ENCODE measurements around the gene ISL2. TPM values are rescaled to one million over a fixed set of nuclear protein-coding genes. Genes with fewer than 3 reads are reported as not detected.

The ISL2 gene
- total RNA-seq, 2 experiments from 2014 or later: 0.54 to 0.82 TPM

- ChIA-PET POLR2A (no interaction called here), CTCF (interaction anchor here (0.6 kb wide), 1 partner anchor 92 kb away, joined by 4 read pairs; no protein-coding TSS in a partner anchor)
- no peak overlapping the region for H3K27ac Mint-ChIP-seq
- peaks cover 15% of the 10 kb centered on the region for H3K4me1 Mint-ChIP-seq
- peaks cover 11% of the 10 kb centered on the region for H3K36me3 Mint-ChIP-seq (ENCODE audit: low read depth)
- peaks cover 38% of the 10 kb centered on the region for H3K27me3 Mint-ChIP-seq
- H3K4me3 Mint-ChIP-seq: no peak overlapping the region
- no peak for DNase-seq
- no peaks in the 10 kb centered on the region for H3K9me3 Mint-ChIP-seq
Observed at GRCh38 chr15:76349301-76350070, 12.9 kb downstream of the ISL2 start.

- Mint-ChIP-seq H3K4me1 (no peaks in the 10 kb centered on the region), H3K36me3 (ENCODE audit: low read depth) (no peaks in the 10 kb centered on the region), H3K9me3 (no peaks in the 10 kb centered on the region), H3K4me3 (no peak overlapping the region), H3K27ac (no peak overlapping the region), H3K27me3 (peaks cover 14% of the 10 kb centered on the region)
- no peak for DNase-seq
- ChIA-PET POLR2A (no interaction called here), CTCF (no interaction called here)
Observed at GRCh38 chr15:76353023-76353577, 16.5 kb downstream of the ISL2 start.

GRCh38 chr15:76353903-76354302, 17.3 kb downstream of the ISL2 start:
- peaks cover 8% of the 10 kb centered on the region for H3K27me3 Mint-ChIP-seq
- ChIA-PET POLR2A (no interaction called here), CTCF (interaction anchor here (1.5 kb wide), 1 partner anchor 9 kb away, joined by 3 read pairs; no protein-coding TSS in a partner anchor)
- no peak overlapping the region for H3K27ac Mint-ChIP-seq
- H3K36me3 Mint-ChIP-seq (ENCODE audit: low read depth): no peaks in the 10 kb centered on the region
- DNase-seq: no peak
- no peak overlapping the region for H3K4me3 Mint-ChIP-seq
- H3K4me1 Mint-ChIP-seq: no peaks in the 10 kb centered on the region
- H3K9me3 Mint-ChIP-seq: no peaks in the 10 kb centered on the region

- no peak for DNase-seq
- ChIA-PET CTCF (interaction anchor here (0.6 to 1.6 kb wide), 4 partner anchors 10 to 37 kb away, joined by 3 to 5 read pairs (median 3); no protein-coding TSS in a partner anchor), POLR2A (no interaction called here)
- H3K27ac Mint-ChIP-seq: no peak overlapping the region
- no peak overlapping the region for H3K4me3 Mint-ChIP-seq
- H3K27me3 Mint-ChIP-seq: peaks cover 2% of the 10 kb centered on the region
- H3K36me3 Mint-ChIP-seq (ENCODE audit: low read depth): no peaks in the 10 kb centered on the region
- H3K9me3 Mint-ChIP-seq: no peaks in the 10 kb centered on the region
- no peaks in the 10 kb centered on the region for H3K4me1 Mint-ChIP-seq
Observed at GRCh38 chr15:76354823-76355440, 18.4 kb downstream of the ISL2 start.

GRCh38 chr15:76358453-76358852, 21.9 kb downstream of the ISL2 start:
- ChIA-PET CTCF (no interaction called here), POLR2A (no interaction called here)
- no peak overlapping the region for H3K27ac Mint-ChIP-seq
- no peaks in the 10 kb centered on the region for H3K9me3 Mint-ChIP-seq
- DNase-seq: no peak
- no peaks in the 10 kb centered on the region for H3K27me3 Mint-ChIP-seq
- H3K4me3 Mint-ChIP-seq: no peak overlapping the region
- no peaks in the 10 kb centered on the region for H3K4me1 Mint-ChIP-seq
- no peaks in the 10 kb centered on the region for H3K36me3 Mint-ChIP-seq (ENCODE audit: low read depth)

- ChIA-PET CTCF (interaction anchor here (0.7 kb wide), 1 partner anchor 14 kb away, joined by 5 read pairs; no protein-coding TSS in a partner anchor), POLR2A (no interaction called here)
- H3K4me3 Mint-ChIP-seq: no peak overlapping the region
Observed at GRCh38 chr15:76359152-76359551, 22.6 kb downstream of the ISL2 start.

GRCh38 chr15:76360416-76360815, 23.8 kb downstream of the ISL2 start:
- no peaks in the 10 kb centered on the region for H3K27me3 Mint-ChIP-seq
- no peaks in the 10 kb centered on the region for H3K9me3 Mint-ChIP-seq
- no peaks in the 10 kb centered on the region for H3K36me3 Mint-ChIP-seq (ENCODE audit: low read depth)
- ChIA-PET POLR2A (no interaction called here), CTCF (no interaction called here)
- no peak overlapping the region for H3K27ac Mint-ChIP-seq
- H3K4me1 Mint-ChIP-seq: no peaks in the 10 kb centered on the region
- H3K4me3 Mint-ChIP-seq: no peak overlapping the region
- no peak for DNase-seq

More at GRCh38 chr15:76359152-76359551, 22.6 kb downstream of the ISL2 start:
- DNase-seq: no peak
- no peaks in the 10 kb centered on the region for H3K27me3 Mint-ChIP-seq
- H3K36me3 Mint-ChIP-seq (ENCODE audit: low read depth): no peaks in the 10 kb centered on the region
- no peak overlapping the region for H3K27ac Mint-ChIP-seq
- H3K9me3 Mint-ChIP-seq: no peaks in the 10 kb centered on the region
- no peaks in the 10 kb centered on the region for H3K4me1 Mint-ChIP-seq

GRCh38 chr15:76363251-76363650, 26.7 kb downstream of the ISL2 start:
- no peak for DNase-seq
- H3K4me1 Mint-ChIP-seq: no peaks in the 10 kb centered on the region
- H3K27ac Mint-ChIP-seq: no peak overlapping the region
- H3K9me3 Mint-ChIP-seq: no peaks in the 10 kb centered on the region
- CTCF ChIA-PET: no interaction called here
- no peaks in the 10 kb centered on the region for H3K27me3 Mint-ChIP-seq
- POLR2A ChIA-PET: no interaction called here
- H3K4me3 Mint-ChIP-seq: no peak overlapping the region
- no peaks in the 10 kb centered on the region for H3K36me3 Mint-ChIP-seq (ENCODE audit: low read depth)

GRCh38 chr15:76366714-76367113, 30.1 kb downstream of the ISL2 start:
- Mint-ChIP-seq H3K36me3 (ENCODE audit: low read depth) (no peaks in the 10 kb centered on the region), H3K4me1 (no peaks in the 10 kb centered on the region), H3K9me3 (no peaks in the 10 kb centered on the region), H3K4me3 (no peak overlapping the region), H3K27ac (no peak overlapping the region), H3K27me3 (no peaks in the 10 kb centered on the region)
- ChIA-PET CTCF (no interaction called here), POLR2A (no interaction called here)
- no peak for DNase-seq

- no peaks in the 10 kb centered on the region for H3K27me3 Mint-ChIP-seq
- H3K4me1 Mint-ChIP-seq: no peaks in the 10 kb centered on the region
- POLR2A ChIA-PET: no interaction called here
- no peak for DNase-seq
- H3K4me3 Mint-ChIP-seq: no peak overlapping the region
- H3K27ac Mint-ChIP-seq: no peak overlapping the region
- no peaks in the 10 kb centered on the region for H3K36me3 Mint-ChIP-seq (ENCODE audit: low read depth)
- H3K9me3 Mint-ChIP-seq: no peaks in the 10 kb centered on the region
- CTCF ChIA-PET: no interaction called here
Observed at GRCh38 chr15:76368122-76368621, 31.6 kb downstream of the ISL2 start.

GRCh38 chr15:76376029-76376428, 39.5 kb downstream of the ISL2 start:
- CTCF ChIA-PET: no interaction called here
- Mint-ChIP-seq H3K27ac (no peak overlapping the region), H3K27me3 (no peaks in the 10 kb centered on the region), H3K9me3 (no peaks in the 10 kb centered on the region), H3K4me1 (no peaks in the 10 kb centered on the region), H3K36me3 (ENCODE audit: low read depth) (peaks cover 4% of the 10 kb centered on the region), H3K4me3 (no peak overlapping the region)
- POLR2A ChIA-PET: no interaction called here
- DNase-seq: no peak

GRCh38 chr15:76376816-76377215, 40.2 kb downstream of the ISL2 start:
- CTCF ChIA-PET: no interaction called here
- POLR2A ChIA-PET: no interaction called here
- H3K36me3 Mint-ChIP-seq (ENCODE audit: low read depth): peaks cover 4% of the 10 kb centered on the region
- H3K27me3 Mint-ChIP-seq: no peaks in the 10 kb centered on the region
- H3K4me1 Mint-ChIP-seq: no peaks in the 10 kb centered on the region
- no peak for DNase-seq
- no peak overlapping the region for H3K27ac Mint-ChIP-seq
- H3K9me3 Mint-ChIP-seq: no peaks in the 10 kb centered on the region
- H3K4me3 Mint-ChIP-seq: no peak overlapping the region

- Mint-ChIP-seq H3K4me1 (no peaks in the 10 kb centered on the region), H3K9me3 (no peaks in the 10 kb centered on the region), H3K36me3 (ENCODE audit: low read depth) (peaks cover 4% of the 10 kb centered on the region), H3K4me3 (no peak overlapping the region), H3K27me3 (no peaks in the 10 kb centered on the region), H3K27ac (no peak overlapping the region)
- CTCF ChIA-PET: no interaction called here
- no peak for DNase-seq
- POLR2A ChIA-PET: no interaction called here
Observed at GRCh38 chr15:76377217-76377616, 40.6 kb downstream of the ISL2 start.

All from activated CD4-positive, alpha-beta T cell treated with anti-CD3 and anti-CD28 coated beads, Interleukin-2, amount 10 ng/mL, durations not matched to agents 7 days and 5 days (primary cell).